ENCODE measurements around the gene PCYT1A.

The PCYT1A gene

GRCh38 chr3:196203846-196204245, 83.7 kb downstream of the PCYT1A start:
- DNase-seq: no peak
- Mint-ChIP-seq H3K4me1 (no peaks in the 10 kb centered on the region), H3K27ac (no peak overlapping the region), H3K4me3 (no peak overlapping the region), H3K27me3 (ENCODE audit: low read depth, poor library complexity) (peaks cover 55% of the 10 kb centered on the region), H3K9me3 (peaks cover 23% of the 10 kb centered on the region), H3K36me3 (ENCODE audit: low read depth) (peaks cover 5% of the 10 kb centered on the region)
- TF ChIP-seq CTCF (IDR thresholded peaks at IDR 0.05): no peak

- Mint-ChIP-seq H3K4me1 (no peaks in the 10 kb centered on the region), H3K4me3 (no peak overlapping the region), H3K36me3 (ENCODE audit: low read depth) (peaks cover 5% of the 10 kb centered on the region), H3K27me3 (ENCODE audit: low read depth, poor library complexity) (peaks cover 47% of the 10 kb centered on the region), H3K27ac (no peak overlapping the region), H3K9me3 (peaks cover 18% of the 10 kb centered on the region)
- DNase-seq: no peak
- TF ChIP-seq CTCF (IDR thresholded peaks at IDR 0.05): no peak
These were observed 85.0 kb downstream of the PCYT1A start for GRCh38 chr3:196202516-196202970.

- Mint-ChIP-seq H3K27ac (no peak overlapping the region), H3K36me3 (ENCODE audit: low read depth) (no peaks in the 10 kb centered on the region)
These were observed 88.5 kb downstream of the PCYT1A start for GRCh38 chr3:196198771-196199753.

GRCh38 chr3:196198081-196198675, 89.3 kb downstream of the PCYT1A start:
- peaks cover 5% of the 10 kb centered on the region for H3K4me1 Mint-ChIP-seq
- peaks cover 7% of the 10 kb centered on the region for H3K27me3 Mint-ChIP-seq (ENCODE audit: low read depth, poor library complexity)
- H3K4me3 Mint-ChIP-seq: no peak overlapping the region
- no peak for DNase-seq
- peak overlapping the region; percentile 91 for H3K27ac Mint-ChIP-seq
- TF ChIP-seq CTCF (IDR thresholded peaks at IDR 0.05): no peak
- no peaks in the 10 kb centered on the region for H3K36me3 Mint-ChIP-seq (ENCODE audit: low read depth)
- H3K9me3 Mint-ChIP-seq: no peaks in the 10 kb centered on the region

More at GRCh38 chr3:196198771-196199753, 88.5 kb downstream of the PCYT1A start:
- Mint-ChIP-seq H3K4me1 (no peaks in the 10 kb centered on the region), H3K9me3 (no peaks in the 10 kb centered on the region), H3K4me3 (no peak overlapping the region), H3K27me3 (ENCODE audit: low read depth, poor library complexity) (peaks cover 16% of the 10 kb centered on the region)
- TF ChIP-seq CTCF (IDR thresholded peaks at IDR 0.05): no peak
- no peak for DNase-seq

GRCh38 chr3:196197524-196197923, 90.0 kb downstream of the PCYT1A start:
- TF ChIP-seq CTCF (IDR thresholded peaks at IDR 0.05): no peak
- H3K36me3 Mint-ChIP-seq (ENCODE audit: low read depth): no peaks in the 10 kb centered on the region
- peaks cover 11% of the 10 kb centered on the region for H3K4me1 Mint-ChIP-seq
- H3K9me3 Mint-ChIP-seq: no peaks in the 10 kb centered on the region
- peaks cover 4% of the 10 kb centered on the region for H3K27me3 Mint-ChIP-seq (ENCODE audit: low read depth, poor library complexity)
- no peak overlapping the region for H3K4me3 Mint-ChIP-seq
- no peak overlapping the region for H3K27ac Mint-ChIP-seq
- DNase-seq: no peak

All from nephron progenitor cell (in vitro differentiated cells).